Osteocyte (in vitro differentiated cells): ENCODE results near the gene TDRD7. TPM values are rescaled to one million over a fixed set of nuclear protein-coding genes. Genes with fewer than 3 reads are reported as not detected.
"Not testable (repeated sequence)": the region's sequence is repeated elsewhere in the genome, so short reads cannot be mapped to it uniquely, and the experiment has no call there.

Experiments
- DNase-seq: peaks from one replicate; pipeline ENCODE4 v3.0.0; 2021; ENCODE audit warnings: mixed read lengths; ENCODE audit not compliant: unreplicated experiment; ENCODE audit errors: extremely low spot score
- H3K27ac Mint-ChIP-seq: one replicate; pipeline ENCODE4 v1.8.0; 2021; ENCODE audit warnings: mild to moderate bottlenecking, mixed read lengths; ENCODE audit not compliant: unreplicated experiment
- H3K27me3 Mint-ChIP-seq: one replicate; pipeline ENCODE4 v1.8.0; 2021; ENCODE audit warnings: mixed read lengths; ENCODE audit not compliant: unreplicated experiment
- H3K36me3 Mint-ChIP-seq: one replicate; pipeline ENCODE4 v1.8.0; 2021; ENCODE audit warnings: mixed read lengths; ENCODE audit not compliant: unreplicated experiment
- H3K4me1 Mint-ChIP-seq: one replicate; pipeline ENCODE4 v1.8.0; 2021; ENCODE audit warnings: mixed read lengths; ENCODE audit not compliant: unreplicated experiment
- H3K4me3 Mint-ChIP-seq: one replicate; pipeline ENCODE4 v1.8.0; 2021; ENCODE audit warnings: mild to moderate bottlenecking, moderate library complexity, mixed read lengths; ENCODE audit not compliant: unreplicated experiment
- H3K9me3 Mint-ChIP-seq: one replicate; pipeline ENCODE4 v1.8.0; 2021; ENCODE audit warnings: mixed read lengths; ENCODE audit not compliant: unreplicated experiment
- CTCF ChIP-seq: fragments of 200-600 bp; sonication (generic); IDR thresholded peaks from 2 replicates; pipeline ENCODE4 v1.5.0; 2021; ENCODE audit warnings: antibody characterized with exemption, mild to moderate bottlenecking, moderate library complexity
- total RNA-seq: library from RNA; stranded (reverse); gene quantifications from 2 replicates; pipeline ENCODE4 v1.2.1, GENCODE V29; 2021

Gene TDRD7
- total RNA-seq, 1 donor from 2014 or later = 8.6 TPM

- no peak for DNase-seq
- Mint-ChIP-seq H3K9me3 (peaks cover 15% of the 10 kb centered on the region), H3K4me3 (no peak overlapping the region), H3K4me1 (no peaks in the 10 kb centered on the region), H3K27me3 (no peaks in the 10 kb centered on the region), H3K27ac (no peak overlapping the region), H3K36me3 (peaks cover 47% of the 10 kb centered on the region)
- no peak for TF ChIP-seq CTCF
These were observed 79.5 kb downstream of the TDRD7 start for GRCh38 chr9:97491216-97491999.

DNA sequence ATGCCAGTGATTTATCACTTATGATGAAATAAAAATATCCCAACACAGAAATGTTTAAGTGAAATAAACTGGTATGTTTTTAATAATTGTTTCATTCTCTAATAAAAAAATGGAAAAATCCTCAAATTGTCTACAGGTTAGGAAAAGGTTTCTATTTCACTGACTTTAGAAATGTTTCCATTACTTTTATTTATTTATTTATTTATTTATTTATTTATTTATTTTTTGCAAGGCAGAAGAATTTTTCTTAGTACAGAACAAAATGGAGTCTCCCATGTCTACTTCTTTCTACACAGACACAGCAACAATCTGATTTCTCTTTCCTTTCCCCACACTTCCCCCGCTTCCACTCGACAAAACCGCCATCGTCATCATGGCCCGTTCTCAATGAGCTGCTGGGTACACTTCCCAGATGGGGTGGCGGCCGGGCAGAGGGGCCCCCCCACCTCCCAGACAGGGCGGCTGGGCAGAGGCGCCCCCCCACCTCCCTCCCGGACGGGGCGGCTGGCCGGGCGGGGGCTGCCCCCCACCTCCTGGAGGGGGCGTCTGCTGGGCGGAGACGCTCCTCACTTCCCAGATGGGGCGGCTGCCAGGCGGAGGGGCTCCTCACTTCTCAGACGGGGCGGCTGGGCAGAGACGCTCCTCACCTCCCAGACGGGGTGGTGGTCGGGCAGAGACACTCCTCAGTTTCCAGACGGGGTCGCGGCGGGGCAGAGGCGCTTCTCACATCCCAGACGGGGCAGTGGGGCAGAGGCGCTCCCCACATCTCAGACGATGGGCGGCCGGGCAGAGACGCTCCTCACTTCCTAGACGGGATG is 85.9 kb downstream of the TDRD7 start:
- H3K27me3 Mint-ChIP-seq = peaks cover 33% of the 10 kb centered on the region
- DNase-seq, H3K4me3 Mint-ChIP-seq, H3K9me3 Mint-ChIP-seq, H3K4me1 Mint-ChIP-seq, H3K27ac Mint-ChIP-seq: not testable (repeated sequence)
- H3K36me3 Mint-ChIP-seq = peaks cover 15% of the 10 kb centered on the region

DNA sequence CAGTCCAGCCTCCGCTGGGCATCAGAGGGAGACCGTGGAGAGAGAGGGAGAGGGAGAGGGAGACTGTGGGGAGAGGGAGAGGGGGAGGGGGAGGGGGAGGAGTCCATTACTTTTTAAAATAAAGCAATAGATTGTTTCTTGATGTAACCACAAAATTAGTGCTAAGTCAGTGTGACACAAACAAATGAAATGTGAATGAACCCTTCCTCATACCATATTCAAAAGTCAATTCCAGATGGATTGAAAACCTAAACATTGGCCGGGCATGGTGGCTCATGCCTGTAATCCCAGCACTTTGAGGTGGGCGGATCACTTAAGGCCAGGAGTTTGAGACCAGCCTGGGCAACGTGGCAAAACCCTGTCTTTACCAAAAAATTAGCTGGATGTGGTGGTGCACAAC is 87.0 kb downstream of the TDRD7 start:
- Mint-ChIP-seq H3K4me1 (peaks cover 14% of the 10 kb centered on the region), H3K36me3 (peaks cover 11% of the 10 kb centered on the region), H3K27me3 (peaks cover 43% of the 10 kb centered on the region)
- H3K4me3 Mint-ChIP-seq, H3K9me3 Mint-ChIP-seq, H3K27ac Mint-ChIP-seq, DNase-seq: not testable (repeated sequence)

DNA sequence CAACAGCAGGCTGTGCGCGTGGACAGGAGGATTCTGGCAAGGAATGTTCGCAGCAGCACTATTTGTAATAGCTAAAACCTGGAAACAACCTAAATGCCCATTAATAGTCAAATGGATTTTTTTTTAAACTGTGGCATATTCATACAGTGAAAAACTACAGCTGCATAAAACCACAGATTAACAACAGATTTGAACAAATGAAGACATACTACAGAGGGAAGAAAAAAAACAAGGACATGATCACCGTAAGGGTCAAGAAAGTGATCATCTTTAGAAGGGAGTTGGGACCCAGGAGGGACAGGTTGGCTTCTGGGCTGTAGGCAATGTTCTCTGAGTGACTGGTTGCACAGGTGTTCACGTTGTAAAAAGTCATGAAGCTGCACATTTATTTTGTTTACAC is 88.4 kb downstream of the TDRD7 start:
- no peak overlapping the region for H3K4me3 Mint-ChIP-seq

GRCh38 chr9:97500765-97501176 is 88.9 kb downstream of the TDRD7 start:
- H3K9me3 Mint-ChIP-seq = no peaks in the 10 kb centered on the region
- no peak overlapping the region for H3K27ac Mint-ChIP-seq
- TF ChIP-seq CTCF = no peak
- peaks cover 52% of the 10 kb centered on the region for H3K27me3 Mint-ChIP-seq
- H3K4me3 Mint-ChIP-seq = peak overlapping the region; percentile 66
- H3K36me3 Mint-ChIP-seq = peaks cover 8% of the 10 kb centered on the region
- peaks cover 14% of the 10 kb centered on the region for H3K4me1 Mint-ChIP-seq
- DNase-seq = no peak

More for the DNA sequence above, 88.4 kb downstream of the TDRD7 start:
- Mint-ChIP-seq H3K27ac (no peak overlapping the region), H3K36me3 (peaks cover 11% of the 10 kb centered on the region), H3K27me3 (peaks cover 52% of the 10 kb centered on the region), H3K9me3 (no peaks in the 10 kb centered on the region), H3K4me1 (peaks cover 14% of the 10 kb centered on the region)
- no peak for TF ChIP-seq CTCF
- no peak for DNase-seq
